ENCODE data around the gene SCP2.

SCP2 gene

GRCh38 chr1:52916241-52916975, 10.7 kb upstream of the SCP2 start:
- H3K27me3 ChIP-seq, result peaks cover 8% of the 10 kb centered on the region
- peak overlapping the region; percentile 81 for H3K4me2 ChIP-seq
- no peak overlapping the region for H3K27ac ChIP-seq
- no peak for TF ChIP-seq Cebpa-rat (IDR thresholded peaks at IDR 0.05)
- H3K4me3 ChIP-seq, result no peak overlapping the region
- H3K9ac ChIP-seq, result no peak overlapping the region
- no peaks in the 10 kb centered on the region for H3K36me3 ChIP-seq
- H3K9me3 ChIP-seq, result peaks cover 8% of the 10 kb centered on the region
- no peaks in the 10 kb centered on the region for H4K20me1 ChIP-seq
- peaks cover 30% of the 10 kb centered on the region for H3K4me1 ChIP-seq

- H3K27ac ChIP-seq, result peak overlapping the region; percentile 40; the same call in 1 of the 2 replicates
- TF ChIP-seq Cebpa-rat (IDR thresholded peaks at IDR 0.05), result no peak
Observed at GRCh38 chr1:52917156-52917555, 9.9 kb upstream of the SCP2 start.

GRCh38 chr1:52917581-52917980, 9.5 kb upstream of the SCP2 start:
- Histone ChIP-seq H3K36me3 (no peaks in the 10 kb centered on the region), H3K4me2 (peak overlapping the region; percentile 81), H3K4me3 (no peak overlapping the region), H3K9ac (no peak overlapping the region), H3K4me1 (peaks cover 30% of the 10 kb centered on the region), H3K27me3 (peaks cover 16% of the 10 kb centered on the region), H3K27ac (peak overlapping the region; percentile 40; the same call in 1 of the 2 replicates), H3K9me3 (peaks cover 17% of the 10 kb centered on the region), H4K20me1 (no peaks in the 10 kb centered on the region)
- TF ChIP-seq Cebpa-rat (IDR thresholded peaks at IDR 0.05), result no peak

More at GRCh38 chr1:52917156-52917555, 9.9 kb upstream of the SCP2 start:
- no peak overlapping the region for H3K4me3 ChIP-seq
- peak overlapping the region; percentile 81 for H3K4me2 ChIP-seq
- H3K4me1 ChIP-seq, result peaks cover 30% of the 10 kb centered on the region
- H3K36me3 ChIP-seq, result no peaks in the 10 kb centered on the region
- H3K9me3 ChIP-seq, result peaks cover 16% of the 10 kb centered on the region
- H3K27me3 ChIP-seq, result peaks cover 14% of the 10 kb centered on the region
- no peak overlapping the region for H3K9ac ChIP-seq
- no peaks in the 10 kb centered on the region for H4K20me1 ChIP-seq

- TF ChIP-seq Cebpa-rat (IDR thresholded peaks at IDR 0.05), result no peak
Observed at GRCh38 chr1:52918201-52918600, 8.9 kb upstream of the SCP2 start.

GRCh38 chr1:52919051-52919722, 7.9 kb upstream of the SCP2 start:
- Histone ChIP-seq H3K36me3 (no peaks in the 10 kb centered on the region), H3K9me3 (peaks cover 17% of the 10 kb centered on the region), H3K4me1 (peaks cover 30% of the 10 kb centered on the region), H4K20me1 (no peaks in the 10 kb centered on the region), H3K4me2 (no peak overlapping the region), H3K27me3 (peaks cover 16% of the 10 kb centered on the region), H3K4me3 (no peak overlapping the region), H3K9ac (no peak overlapping the region), H3K27ac (no peak overlapping the region)
- no peak for TF ChIP-seq Cebpa-rat (IDR thresholded peaks at IDR 0.05)

More at GRCh38 chr1:52918201-52918600, 8.9 kb upstream of the SCP2 start:
- peaks cover 30% of the 10 kb centered on the region for H3K4me1 ChIP-seq
- H3K9ac ChIP-seq, result no peak overlapping the region
- no peaks in the 10 kb centered on the region for H4K20me1 ChIP-seq
- H3K27me3 ChIP-seq, result peaks cover 16% of the 10 kb centered on the region
- H3K36me3 ChIP-seq, result no peaks in the 10 kb centered on the region
- H3K4me2 ChIP-seq, result peak overlapping the region; percentile 81; the same call in 1 of the 2 replicates
- H3K27ac ChIP-seq, result no peak overlapping the region
- peaks cover 17% of the 10 kb centered on the region for H3K9me3 ChIP-seq
- no peak overlapping the region for H3K4me3 ChIP-seq

GRCh38 chr1:52919723-52920483, 7.2 kb upstream of the SCP2 start:
- Histone ChIP-seq H3K9me3 (peaks cover 17% of the 10 kb centered on the region), H3K4me1 (peaks cover 30% of the 10 kb centered on the region), H3K36me3 (no peaks in the 10 kb centered on the region), H3K9ac (no peak overlapping the region), H3K4me3 (no peak overlapping the region), H3K27ac (no peak overlapping the region), H3K4me2 (no peak overlapping the region), H4K20me1 (no peaks in the 10 kb centered on the region), H3K27me3 (peaks cover 16% of the 10 kb centered on the region)
- TF ChIP-seq Cebpa-rat (IDR thresholded peaks at IDR 0.05), result no peak

- peaks cover 20% of the 10 kb centered on the region for H3K4me1 ChIP-seq
- no peak overlapping the region for H3K9ac ChIP-seq
- peak overlapping the region; percentile 55 for H3K4me2 ChIP-seq
- no peaks in the 10 kb centered on the region for H4K20me1 ChIP-seq
- peak overlapping the region; percentile 62 for H3K4me3 ChIP-seq
- TF ChIP-seq Cebpa-rat (IDR thresholded peaks at IDR 0.05), result no peak
- peaks cover 17% of the 10 kb centered on the region for H3K9me3 ChIP-seq
- peaks cover 18% of the 10 kb centered on the region for H3K27me3 ChIP-seq
- no peaks in the 10 kb centered on the region for H3K36me3 ChIP-seq
- H3K27ac ChIP-seq, result no peak overlapping the region; the same call in 1 of the 2 replicates
Observed at GRCh38 chr1:52920791-52921291, 6.2 kb upstream of the SCP2 start.

GRCh38 chr1:52925571-52926005, 1.5 kb upstream of the SCP2 start:
- Histone ChIP-seq H4K20me1 (no peaks in the 10 kb centered on the region), H3K9me3 (peaks cover 17% of the 10 kb centered on the region), H3K4me3 (no peak overlapping the region), H3K4me2 (no peak overlapping the region), H3K27ac (no peak overlapping the region), H3K9ac (no peak overlapping the region), H3K4me1 (peaks cover 17% of the 10 kb centered on the region), H3K36me3 (no peaks in the 10 kb centered on the region), H3K27me3 (peaks cover 50% of the 10 kb centered on the region)
- no peak for TF ChIP-seq Cebpa-rat (IDR thresholded peaks at IDR 0.05)

- H3K27me3 ChIP-seq, result peaks cover 38% of the 10 kb centered on the region
- peaks cover 17% of the 10 kb centered on the region for H3K4me1 ChIP-seq
- no peaks in the 10 kb centered on the region for H4K20me1 ChIP-seq
- 0 out of 2 replicates have a peak, but pooled peaks cover 4% of the 10 kb centered on the region for H3K9me3 ChIP-seq
- no peaks in the 10 kb centered on the region for H3K36me3 ChIP-seq
- H3K4me3 ChIP-seq, result peak overlapping the region; percentile 77
- peak overlapping the region; percentile 96 for H3K4me2 ChIP-seq
- H3K27ac ChIP-seq, result no peak overlapping the region
- TF ChIP-seq Cebpa-rat (IDR thresholded peaks at IDR 0.05), result no peak
- H3K9ac ChIP-seq, result no peak overlapping the region
Observed at GRCh38 chr1:52926864-52927211, 238 bp upstream of the SCP2 start.

All from BLaER1 (cell line).